ENCODE results near the gene FTCD. TPM values are rescaled to one million over a fixed set of nuclear protein-coding genes. Genes with fewer than 3 reads are reported as not detected.
"Not testable (repeated sequence)": the region's sequence is repeated elsewhere in the genome, so short reads cannot be mapped to it uniquely, and the experiment has no call there.

Gene FTCD
- total RNA-seq, 8 experiments from 2014 or later, result 0.29 to 4.0 (median 1.1) TPM; not detected in 3

- 0 to 5% methylated on average over 1 to 4 of the region's 24 CpGs; no CpG with 5 or more reads in 8 of the 10 experiments for WGBS, 10 experiments
- in situ Hi-C loops (cut with MboI; ENCODE audit: low pct_unique_long_range_greater_than_20kb in 2 of 9, low sequenced_read_pairs in 9 of 9, unreplicated experiment in 9 of 9), result loop anchor here in 1 of 9 experiments (25.0 kb wide), 1 partner anchor 197 kb away; the partner anchor contains the start of gene COL6A1
Measured at GRCh38 chr21:46183910-46184624, 28.7 kb upstream of the FTCD start, which contains the start of gene SPATC1L. Gene SPATC1L (minus strand): TSS chr21:46184459. CDS start chr21:46182816, 1,643 bp downstream.

DNA sequence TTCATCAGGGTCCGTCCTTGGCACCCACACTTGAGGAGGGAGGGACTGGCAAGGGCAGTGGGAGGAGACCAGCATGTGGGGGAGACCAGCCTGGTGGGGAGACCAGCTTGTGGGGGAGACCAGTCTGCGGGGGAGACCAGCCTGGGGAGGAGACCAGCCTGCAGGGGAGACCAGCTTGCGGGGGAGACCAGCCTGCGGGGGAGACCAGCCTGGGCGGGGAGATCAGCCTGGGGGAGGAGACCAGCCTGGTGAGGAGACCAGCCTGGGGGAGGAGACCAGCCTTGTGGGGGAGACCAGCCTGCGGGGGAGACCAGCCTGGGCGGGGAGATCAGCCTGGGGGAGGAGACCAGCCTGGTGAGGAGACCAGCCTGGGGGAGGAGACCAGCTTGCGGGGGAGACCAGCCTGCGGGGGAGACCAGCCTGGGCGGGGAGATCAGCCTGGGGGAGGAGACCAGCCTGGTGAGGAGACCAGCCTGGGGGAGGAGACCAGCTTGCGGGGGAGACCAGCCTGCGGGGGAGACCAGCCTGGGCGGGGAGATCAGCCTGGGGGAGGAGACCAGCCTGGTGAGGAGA lies 28.0 kb upstream of the FTCD start:
- not testable (repeated sequence) for ATAC-seq (replicated peaks in 6 of 8); H3K27ac ChIP-seq
- Histone ChIP-seq H3K4me1 (replicated peaks in 1 of 2) (peaks cover 20 to 27% of the 10 kb centered on the region in 2 donors), H3K4me3 (peak overlapping the region; percentile 53 to 78 (median 59))
- no CpG with 5 or more reads among the region's 13 CpGs for WGBS, 10 experiments
- in situ Hi-C loops (cut with MboI; ENCODE audit: low pct_unique_long_range_greater_than_20kb in 2 of 9, low sequenced_read_pairs in 9 of 9, unreplicated experiment in 9 of 9), result loop anchor here in 1 of 9 experiments (25.0 kb wide), 1 partner anchor 196 kb away; the partner anchor contains the start of gene COL6A1

More at GRCh38 chr21:46183910-46184624, 28.7 kb upstream of the FTCD start, which contains the start of gene SPATC1L:
- H3K27ac ChIP-seq, result peak within 1 kb of the TSS; percentile 98
- H3K4me1 ChIP-seq (replicated peaks in 1 of 2), result peaks cover 26 to 33% of the 10 kb centered on the region in 2 donors
- ATAC-seq (replicated peaks in 6 of 8), result peak; percentile 48 to 83 (median 76)
- H3K4me3 ChIP-seq, result peak within 1 kb of the TSS; percentile 53 to 78 (median 78)

GRCh38 chr21:46182548-46183336 lies 27.4 kb upstream of the FTCD start:
- 80% methylated on average over 2 of the region's 44 CpGs; no CpG with 5 or more reads in 9 of the 10 experiments for WGBS, 10 experiments
- Histone ChIP-seq H3K4me3 (no peak overlapping the region), H3K4me1 (replicated peaks in 1 of 2) (peaks cover 13 to 20% of the 10 kb centered on the region in 2 donors), H3K27ac (no peak overlapping the region)
- in situ Hi-C loops (cut with MboI; ENCODE audit: low pct_unique_long_range_greater_than_20kb in 2 of 9, low sequenced_read_pairs in 9 of 9, unreplicated experiment in 9 of 9), result loop anchor here in 1 of 9 experiments (25.0 kb wide), 1 partner anchor 195 kb away; the partner anchor contains the start of gene COL6A1
- peak in 1 of 8 experiments; percentile 3 for ATAC-seq (replicated peaks in 6 of 8)

- H3K4me1 ChIP-seq (replicated peaks in 1 of 2), result peaks cover 7 to 14% of the 10 kb centered on the region in 2 donors
- in situ Hi-C loops (cut with MboI; ENCODE audit: low pct_unique_long_range_greater_than_20kb in 2 of 9, low sequenced_read_pairs in 9 of 9, unreplicated experiment in 9 of 9), result loop anchor here in 1 of 9 experiments (25.0 kb wide), 1 partner anchor 195 kb away; the partner anchor contains the start of gene COL6A1
- H3K27ac ChIP-seq, result no peak overlapping the region
- 60 to 92% (median 77%) methylated on average over 2 to 6 of the region's 16 CpGs; no CpG with 5 or more reads in 5 of the 10 experiments for WGBS, 10 experiments
- no peak for ATAC-seq (replicated peaks in 6 of 8)
- no peak overlapping the region for H3K4me3 ChIP-seq
Measured at GRCh38 chr21:46181953-46182547, 26.7 kb upstream of the FTCD start.

GRCh38 chr21:46181436-46181835 lies 26.1 kb upstream of the FTCD start:
- ATAC-seq (replicated peaks in 6 of 8), result no peak
- in situ Hi-C loops (cut with MboI; ENCODE audit: low pct_unique_long_range_greater_than_20kb in 2 of 9, low sequenced_read_pairs in 9 of 9, unreplicated experiment in 9 of 9), result loop anchor here in 1 of 9 experiments (25.0 kb wide), 1 partner anchor 194 kb away; the partner anchor contains the start of gene COL6A1
- no peak overlapping the region for H3K4me3 ChIP-seq
- H3K4me1 ChIP-seq (replicated peaks in 1 of 2), result peaks cover 7 to 14% of the 10 kb centered on the region in 2 donors
- 60 to 100% (median 75%) methylated on average over 1 to 4 of the region's 19 CpGs; no CpG with 5 or more reads in 5 of the 10 experiments for WGBS, 10 experiments
- no peak overlapping the region for H3K27ac ChIP-seq

DNA sequence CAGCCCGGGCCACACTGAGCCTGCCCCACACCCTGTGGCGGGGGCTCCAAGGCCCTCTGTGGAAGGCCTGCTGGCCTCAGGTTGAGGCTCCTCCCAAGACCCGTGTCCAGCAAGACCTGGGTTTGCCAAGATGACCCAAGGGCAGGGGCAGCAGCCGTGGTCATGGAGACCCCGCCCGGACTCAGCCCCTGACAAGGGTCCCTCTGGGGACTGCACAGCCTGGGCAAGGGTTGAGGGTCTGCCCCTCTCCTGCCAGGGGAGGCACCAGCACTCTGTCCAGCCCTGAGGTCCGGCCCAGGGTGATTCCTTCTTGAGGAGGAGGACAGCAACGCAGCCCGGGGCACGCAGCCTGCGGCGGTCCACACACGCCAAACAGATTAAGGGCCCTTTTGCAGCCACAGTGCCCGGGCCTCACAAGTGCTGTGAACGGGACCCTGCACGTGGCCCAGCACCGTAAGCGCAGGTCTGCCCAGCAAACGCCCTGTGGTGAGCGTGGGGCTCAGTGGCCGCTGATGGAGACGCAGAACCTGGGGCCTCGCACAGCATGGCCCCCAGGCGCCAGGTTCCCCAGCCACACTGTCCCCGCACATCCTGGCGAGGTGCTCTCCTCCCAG lies 25.5 kb upstream of the FTCD start:
- no peak for ATAC-seq (replicated peaks in 6 of 8)
- Histone ChIP-seq H3K27ac (no peak overlapping the region), H3K4me1 (replicated peaks in 1 of 2) (peaks cover 6 to 11% of the 10 kb centered on the region in 2 donors), H3K4me3 (no peak overlapping the region)
- WGBS, 10 experiments, result 79 to 100% (median 87%) methylated on average over 1 to 6 of the region's 26 CpGs; no CpG with 5 or more reads in 6 of the 10 experiments
- in situ Hi-C loops (cut with MboI; ENCODE audit: low pct_unique_long_range_greater_than_20kb in 2 of 9, low sequenced_read_pairs in 9 of 9, unreplicated experiment in 9 of 9), result loop anchor here in 1 of 9 experiments (25.0 kb wide), 1 partner anchor 194 kb away; the partner anchor contains the start of gene COL6A1

- H3K27ac ChIP-seq, result no peak overlapping the region
- peaks cover 0 to 5% of the 10 kb centered on the region in 2 donors for H3K4me1 ChIP-seq (replicated peaks in 1 of 2)
- H3K4me3 ChIP-seq, result no peak overlapping the region
- no peak for ATAC-seq (replicated peaks in 6 of 8)
- in situ Hi-C loops (cut with MboI; ENCODE audit: low pct_unique_long_range_greater_than_20kb in 2 of 9, low sequenced_read_pairs in 9 of 9, unreplicated experiment in 9 of 9), result loop anchor here in 1 of 9 experiments (25.0 kb wide), 1 partner anchor 193 kb away; the partner anchor contains the start of gene COL6A1
- 57 to 86% (median 68%) methylated on average over 1 to 18 of the region's 24 CpGs; no CpG with 5 or more reads in 2 of the 10 experiments for WGBS, 10 experiments
Measured at GRCh38 chr21:46180079-46180722, 24.8 kb upstream of the FTCD start.

DNA sequence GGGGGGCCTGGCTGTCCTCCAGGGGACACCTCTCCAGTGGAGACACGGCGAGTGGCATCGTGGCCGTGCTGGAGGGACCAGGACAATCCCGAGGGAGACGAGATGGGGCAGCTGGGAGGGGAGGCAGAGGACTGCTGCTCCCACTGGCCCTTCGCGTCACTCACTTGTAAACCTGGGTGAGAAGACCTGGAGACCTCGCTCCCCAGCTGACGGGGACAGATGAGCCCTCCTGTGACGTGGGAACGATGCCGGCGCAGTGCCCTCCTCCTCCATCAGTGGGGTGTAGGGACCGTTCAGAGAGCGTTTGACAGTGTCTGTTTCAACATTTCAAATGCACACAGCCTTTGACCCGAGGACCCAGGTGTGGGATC lies 24.3 kb upstream of the FTCD start:
- Histone ChIP-seq H3K4me1 (replicated peaks in 1 of 2) (peaks cover 0 to 5% of the 10 kb centered on the region in 2 donors), H3K27ac (no peak overlapping the region), H3K4me3 (no peak overlapping the region)
- ATAC-seq (replicated peaks in 6 of 8), result no peak
- 75 to 100% (median 79%) methylated on average over 2 to 7 of the region's 17 CpGs; no CpG with 5 or more reads in 6 of the 10 experiments for WGBS, 10 experiments
- in situ Hi-C loops (cut with MboI; ENCODE audit: low pct_unique_long_range_greater_than_20kb in 2 of 9, low sequenced_read_pairs in 9 of 9, unreplicated experiment in 9 of 9), result loop anchor here in 1 of 9 experiments (25.0 kb wide), 1 partner anchor 192 kb away; the partner anchor contains the start of gene COL6A1

GRCh38 chr21:46178961-46179360 lies 23.6 kb upstream of the FTCD start:
- in situ Hi-C loops (cut with MboI; ENCODE audit: low pct_unique_long_range_greater_than_20kb in 2 of 9, low sequenced_read_pairs in 9 of 9, unreplicated experiment in 9 of 9), result loop anchor here in 1 of 9 experiments (25.0 kb wide), 1 partner anchor 192 kb away; the partner anchor contains the start of gene COL6A1

GRCh38 chr21:46176443-46177129 lies 21.2 kb upstream of the FTCD start:
- ATAC-seq (replicated peaks in 6 of 8); H3K4me1 ChIP-seq (replicated peaks in 1 of 2); H3K27ac ChIP-seq; H3K4me3 ChIP-seq: not testable (repeated sequence)
- in situ Hi-C loops (cut with MboI; ENCODE audit: low pct_unique_long_range_greater_than_20kb in 2 of 9, low sequenced_read_pairs in 9 of 9, unreplicated experiment in 9 of 9), result loop anchor here in 1 of 9 experiments (25.0 kb wide), 1 partner anchor 189 kb away; the partner anchor contains the start of gene COL6A1
- 40 to 96% (median 82%) methylated on average over 1 to 3 of the region's 3 CpGs; no CpG with 5 or more reads in 2 of the 10 experiments for WGBS, 10 experiments

More at GRCh38 chr21:46178961-46179360, 23.6 kb upstream of the FTCD start:
- WGBS, 10 experiments, result 59 to 97% (median 80%) methylated on average over 1 to 4 of the region's 4 CpGs; no CpG with 5 or more reads in 1 of the 10 experiments
- H3K4me1 ChIP-seq (replicated peaks in 1 of 2), result peaks cover 0 to 5% of the 10 kb centered on the region in 2 donors
- H3K4me3 ChIP-seq, result no peak overlapping the region
- no peak for ATAC-seq (replicated peaks in 6 of 8)
- H3K27ac ChIP-seq, result no peak overlapping the region

Data from motor neuron (in vitro differentiated cells).